GM12872 (cell line): ENCODE measurements around the gene IL19.

Experiments
- TF ChIP-seq, protein P1 (sequence below): IDR thresholded peaks from 3 replicates; pipeline ENCODE4 v1.5.1; 2011; ENCODE audit warnings: low read depth, mild to moderate bottlenecking, low read length, moderate library complexity; ENCODE audit not compliant: insufficient read depth

IL19 gene

DNA sequence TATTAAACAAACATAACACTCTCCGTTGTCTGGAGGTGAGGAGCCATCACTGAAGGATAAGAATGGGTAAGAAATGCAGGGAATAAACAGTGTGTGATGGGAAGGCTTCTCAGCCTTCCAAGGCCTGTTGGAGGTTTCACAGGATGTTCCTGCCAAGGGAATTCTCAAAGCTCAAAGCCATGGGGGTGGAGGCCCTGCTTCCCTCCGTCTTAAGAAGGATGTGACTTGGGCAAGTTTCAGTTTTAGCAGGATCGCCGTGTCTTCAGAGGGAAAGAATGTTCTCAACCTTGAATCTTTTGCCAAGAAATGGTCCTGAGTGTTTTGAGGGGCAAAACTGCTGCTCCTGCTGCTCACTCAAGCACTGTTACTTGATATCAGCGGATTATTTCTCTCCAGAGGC is 53.2 kb downstream of the IL19 start:
- TF ChIP-seq, protein P1, sequence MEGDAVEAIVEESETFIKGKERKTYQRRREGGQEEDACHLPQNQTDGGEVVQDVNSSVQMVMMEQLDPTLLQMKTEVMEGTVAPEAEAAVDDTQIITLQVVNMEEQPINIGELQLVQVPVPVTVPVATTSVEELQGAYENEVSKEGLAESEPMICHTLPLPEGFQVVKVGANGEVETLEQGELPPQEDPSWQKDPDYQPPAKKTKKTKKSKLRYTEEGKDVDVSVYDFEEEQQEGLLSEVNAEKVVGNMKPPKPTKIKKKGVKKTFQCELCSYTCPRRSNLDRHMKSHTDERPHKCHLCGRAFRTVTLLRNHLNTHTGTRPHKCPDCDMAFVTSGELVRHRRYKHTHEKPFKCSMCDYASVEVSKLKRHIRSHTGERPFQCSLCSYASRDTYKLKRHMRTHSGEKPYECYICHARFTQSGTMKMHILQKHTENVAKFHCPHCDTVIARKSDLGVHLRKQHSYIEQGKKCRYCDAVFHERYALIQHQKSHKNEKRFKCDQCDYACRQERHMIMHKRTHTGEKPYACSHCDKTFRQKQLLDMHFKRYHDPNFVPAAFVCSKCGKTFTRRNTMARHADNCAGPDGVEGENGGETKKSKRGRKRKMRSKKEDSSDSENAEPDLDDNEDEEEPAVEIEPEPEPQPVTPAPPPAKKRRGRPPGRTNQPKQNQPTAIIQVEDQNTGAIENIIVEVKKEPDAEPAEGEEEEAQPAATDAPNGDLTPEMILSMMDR = no peak

DNA sequence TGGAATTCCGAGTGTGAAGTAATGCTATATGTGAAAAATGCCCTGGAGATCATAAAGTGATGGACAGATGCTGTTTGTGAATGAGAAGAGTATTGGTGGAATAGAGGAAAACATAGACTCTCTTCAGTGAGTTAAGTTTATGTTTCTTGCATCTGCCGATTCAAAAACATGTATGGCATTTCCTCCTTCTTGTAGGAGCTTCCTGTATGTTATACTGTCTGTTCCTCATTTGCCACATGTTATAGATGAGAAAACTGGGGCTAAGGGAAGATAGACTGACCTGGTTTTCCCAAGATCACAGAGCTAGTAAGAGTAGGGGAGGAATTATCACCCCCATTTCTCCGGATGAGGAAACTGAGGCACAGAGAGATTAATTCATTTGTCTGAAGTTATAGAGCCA is 53.8 kb downstream of the IL19 start:
- TF ChIP-seq, protein P1 = no peak

DNA sequence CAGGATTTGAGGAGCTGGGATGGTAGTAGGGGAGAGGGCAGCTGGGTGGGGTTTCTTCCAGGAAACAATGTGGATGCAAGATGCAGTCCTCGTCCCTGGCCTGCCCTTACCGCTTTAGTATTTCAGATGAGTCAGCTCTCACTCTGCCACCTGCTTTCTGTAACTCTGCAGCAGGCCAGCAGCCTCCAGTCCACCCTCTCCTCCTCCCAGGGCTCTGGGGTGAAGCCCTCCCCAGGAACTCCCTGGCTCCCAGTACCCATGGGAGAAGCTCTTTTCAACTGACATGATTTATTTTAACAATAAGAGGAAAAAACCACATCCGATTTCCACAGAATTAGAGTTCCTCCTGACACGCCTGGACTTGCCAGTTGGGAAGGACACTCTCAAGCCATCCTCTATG is 55.8 kb downstream of the IL19 start:
- TF ChIP-seq, protein P1 = no peak

DNA sequence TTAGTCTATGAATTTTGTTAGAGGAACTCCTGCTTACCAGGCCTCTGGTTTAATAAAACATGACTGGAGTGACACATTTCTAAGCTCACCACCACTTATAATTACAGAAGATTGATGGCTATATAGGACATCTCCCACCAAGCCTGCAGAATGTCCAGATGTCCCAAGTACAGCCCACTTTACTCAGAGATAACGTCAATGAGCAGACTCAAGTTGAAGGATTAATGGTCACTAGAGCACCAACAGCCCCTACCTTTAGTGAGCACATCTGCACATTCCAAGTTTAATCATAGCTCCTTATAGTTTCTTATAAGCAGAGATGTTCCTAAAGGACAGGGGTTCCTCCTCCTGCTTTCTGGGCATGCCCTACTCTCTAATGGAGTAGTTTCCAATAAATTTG is 57.5 kb downstream of the IL19 start:
- TF ChIP-seq, protein P1 = no peak

DNA sequence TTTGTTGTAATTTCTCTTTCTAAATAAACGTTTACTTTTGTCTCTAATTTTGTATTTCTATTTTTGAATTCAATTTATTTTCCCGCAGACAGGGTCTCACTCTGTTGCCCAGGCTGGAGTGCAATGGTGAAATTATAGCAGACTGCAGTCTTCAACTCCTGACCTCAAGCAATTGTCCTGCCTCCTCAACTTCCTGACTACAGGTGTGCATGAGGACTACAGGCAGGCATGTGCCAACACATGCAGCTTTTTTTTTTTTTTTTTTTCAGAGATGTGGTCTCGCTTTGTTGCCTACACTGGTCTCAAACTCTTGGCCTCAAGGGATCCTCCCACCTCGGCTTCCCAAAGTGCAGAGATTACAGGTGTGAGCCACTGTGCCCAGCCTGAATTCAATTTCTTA is 58.2 kb downstream of the IL19 start:
- TF ChIP-seq, protein P1 = 0 out of 3 replicates have a peak, but pooled peaks have one; percentile 9

DNA sequence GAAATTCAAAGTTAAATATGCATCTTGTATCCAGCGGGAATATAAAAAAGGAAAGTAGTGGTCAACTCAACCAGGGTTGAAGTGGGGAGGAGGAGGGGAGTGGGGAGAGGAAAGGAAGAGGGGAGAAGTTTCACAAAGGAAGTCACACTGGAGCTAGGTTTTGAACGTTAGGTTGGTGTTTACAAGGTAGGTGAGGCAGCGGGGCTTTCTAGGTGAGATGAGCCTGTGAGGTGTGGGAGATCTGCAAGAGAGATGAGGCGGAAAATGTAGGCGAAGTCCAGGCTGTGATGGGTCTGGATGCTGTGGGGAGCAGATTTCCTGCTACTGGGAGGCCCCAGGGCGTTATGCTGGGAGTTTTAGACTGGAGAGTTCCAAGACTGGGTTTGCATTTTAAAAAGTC is 58.7 kb downstream of the IL19 start:
- TF ChIP-seq, protein P1 = no peak

DNA sequence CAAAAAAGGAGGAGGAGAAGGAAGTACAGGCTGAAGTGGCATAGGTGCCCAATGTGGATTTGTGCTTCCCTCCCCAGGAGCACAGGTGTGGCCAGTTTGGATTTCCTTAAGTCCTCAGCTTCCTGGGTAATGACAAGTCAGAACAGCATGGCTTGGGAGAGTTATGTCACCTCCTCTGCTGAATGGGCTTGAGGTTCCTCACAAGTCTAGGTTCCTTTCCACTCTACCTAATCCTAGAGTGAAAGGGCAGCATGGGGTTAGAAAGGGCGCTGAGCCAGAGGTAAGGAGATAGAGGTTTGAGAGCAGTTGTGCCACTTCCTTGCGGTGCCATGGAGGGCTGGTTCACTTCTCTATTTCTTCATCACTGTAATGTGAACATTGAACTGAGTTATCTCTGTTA is 59.3 kb downstream of the IL19 start:
- TF ChIP-seq, protein P1 = no peak

DNA sequence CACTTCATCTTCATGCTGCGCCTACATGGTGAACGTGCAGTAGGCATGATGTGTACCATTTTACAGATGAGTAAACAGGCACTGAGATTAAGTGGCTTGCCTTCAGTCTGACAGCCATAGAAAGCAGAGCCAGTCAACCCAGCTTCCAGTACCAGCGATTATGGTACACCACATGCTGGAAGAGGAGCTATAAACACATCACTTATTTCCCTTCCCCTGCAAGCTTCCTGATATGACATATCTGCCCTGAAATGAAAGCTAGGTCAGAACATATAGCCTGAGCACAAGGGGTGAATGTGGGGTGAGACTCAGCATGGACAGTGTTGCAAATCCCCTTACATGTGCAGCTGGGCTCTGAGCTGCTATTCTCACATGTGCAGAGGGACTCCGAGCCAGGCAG is 61.1 kb downstream of the IL19 start:
- TF ChIP-seq, protein P1 = no peak
